ENCODE data around the gene FAM90A26.
"Not testable (repeated sequence)": the region's sequence is repeated elsewhere in the genome, so short reads cannot be mapped to it uniquely, and the experiment has no call there.

The FAM90A26 gene

DNA sequence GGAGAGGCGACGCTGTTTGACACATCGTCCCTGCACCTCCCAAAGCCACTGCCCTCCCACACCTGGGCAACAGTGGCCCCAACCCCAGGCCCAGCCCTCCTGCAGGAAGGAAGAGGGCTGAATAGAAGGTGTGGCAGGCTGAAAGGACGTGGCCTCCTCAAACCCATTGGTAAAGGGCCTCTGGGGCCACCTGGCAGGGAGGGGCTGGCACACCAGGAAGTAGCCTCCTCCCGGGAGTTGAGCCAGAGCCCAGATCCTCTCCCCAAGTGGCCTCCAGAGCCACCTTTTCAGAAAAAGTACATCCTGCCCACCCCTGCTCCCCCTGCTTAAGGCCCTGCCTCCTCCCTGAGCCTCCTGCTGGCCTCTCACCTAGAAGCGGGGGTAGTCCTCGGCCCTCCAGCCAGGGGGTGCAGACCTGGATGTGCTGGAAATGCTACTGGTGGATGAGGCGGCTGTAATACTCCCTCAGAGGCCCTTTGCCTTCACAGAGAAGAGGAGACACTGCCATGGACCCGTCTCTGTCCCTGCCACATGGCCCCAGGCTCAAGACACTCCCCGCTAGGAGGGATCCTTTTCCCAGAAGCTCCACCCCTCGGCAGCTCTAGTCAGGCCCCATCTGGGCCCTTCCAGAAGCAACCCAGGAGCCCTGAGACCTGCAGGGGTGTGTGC, at the start of gene FAM90A26:
Gene FAM90A26, plus strand, starts transcription at position 619 of the 669 bp plus-strand sequence. CDS start 2,764 bp downstream, outside the sequence.
- not testable (repeated sequence) for DNase-seq

DNA sequence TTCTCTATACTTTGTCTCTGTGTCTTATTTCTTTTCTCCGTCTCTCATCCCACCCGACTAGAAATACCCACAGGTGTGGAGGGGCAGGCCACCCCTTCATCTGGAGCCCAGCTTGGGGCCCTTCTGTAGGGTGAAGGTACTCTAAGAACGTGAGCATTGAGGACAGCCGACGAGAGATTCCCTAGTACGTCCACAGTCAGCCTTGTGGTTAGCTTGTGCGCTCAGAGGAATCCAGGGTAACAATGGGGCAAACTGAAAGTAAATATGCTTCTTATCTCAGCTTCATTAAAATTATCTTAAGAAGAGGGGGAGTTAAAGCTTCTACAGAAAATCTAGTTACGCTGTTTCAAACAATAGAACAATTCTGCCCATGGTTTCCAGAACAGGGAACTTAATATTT, 47.5 kb upstream of the FAM90A26 start:
- DNase-seq = not testable (repeated sequence)

- DNase-seq = not testable (repeated sequence)
Measured at GRCh38 chr4:9123572-9124007, 46.6 kb upstream of the FAM90A26 start.

DNA sequence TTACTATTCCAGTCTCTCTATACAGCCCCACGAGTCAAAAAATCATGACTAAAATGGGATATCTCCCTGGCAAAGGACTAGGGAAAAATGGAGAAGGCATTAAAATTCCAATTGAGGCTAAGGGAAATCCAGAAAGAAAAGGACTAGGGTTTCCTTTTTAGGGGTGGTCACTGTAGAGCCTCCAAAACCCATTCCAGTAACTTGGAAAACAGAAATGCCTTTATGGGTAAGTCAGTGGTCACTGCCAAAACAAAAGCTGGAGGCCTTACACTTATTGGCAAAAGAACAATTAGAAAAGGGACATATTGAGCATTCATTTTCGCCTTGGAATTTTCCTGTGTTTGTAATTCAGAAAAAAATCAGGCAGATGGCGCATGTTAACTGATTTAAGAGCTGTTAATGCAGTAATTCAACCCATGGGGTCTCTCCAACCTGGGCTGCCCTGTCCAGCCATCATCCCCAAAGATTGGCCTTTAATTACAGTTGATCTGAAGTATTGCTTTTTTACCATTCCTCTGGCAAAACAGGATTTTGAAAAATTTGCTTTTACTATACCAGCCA, 44.5 kb upstream of the FAM90A26 start:
- DNase-seq = not testable (repeated sequence)

GRCh38 chr4:9131420-9131819, 38.8 kb upstream of the FAM90A26 start:
- not testable (repeated sequence) for DNase-seq

DNA sequence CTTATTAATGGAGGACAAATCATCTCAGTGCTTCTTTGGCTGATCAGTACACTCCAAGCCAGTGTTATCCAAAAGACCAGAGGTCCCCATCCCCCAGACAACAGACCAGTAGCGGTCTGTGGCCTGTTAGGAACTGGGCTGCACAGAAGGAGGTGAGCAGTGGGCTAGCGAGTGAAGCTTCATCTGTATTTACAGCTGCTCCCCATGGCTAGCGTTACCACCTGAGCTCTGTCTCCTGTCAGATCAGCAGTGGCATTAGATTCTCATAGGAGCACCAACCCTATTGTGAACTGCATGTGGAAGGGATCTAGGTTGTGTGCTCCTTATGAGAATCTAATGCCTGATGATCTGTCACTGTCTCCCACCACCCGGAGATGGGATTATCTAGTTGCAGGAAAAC, 37.4 kb upstream of the FAM90A26 start:
- DNase-seq = not testable (repeated sequence)

- DNase-seq = not testable (repeated sequence)
Measured at GRCh38 chr4:9134011-9134410, 36.2 kb upstream of the FAM90A26 start.

DNA sequence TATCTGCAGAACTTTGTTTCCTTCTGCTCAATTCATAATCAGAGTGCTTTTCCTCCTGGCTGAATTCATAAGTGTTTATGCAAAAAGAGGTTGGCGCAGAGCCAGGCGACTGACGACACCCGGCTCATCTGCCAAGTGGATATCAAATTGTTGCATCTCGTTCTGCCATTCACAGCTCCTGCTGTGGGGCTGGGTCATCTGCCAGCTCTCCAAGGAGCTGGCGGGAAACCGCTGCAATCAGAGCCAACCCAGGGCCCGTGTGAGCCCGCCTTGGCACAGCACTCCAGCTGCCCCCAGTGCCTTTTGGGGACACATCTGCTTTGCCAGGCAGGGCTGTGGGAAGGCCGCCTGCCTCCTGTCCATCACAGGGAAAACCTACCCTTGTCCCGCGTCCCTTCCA, 35.7 kb upstream of the FAM90A26 start:
- DNase-seq = peak; percentile 61

- DNase-seq = not testable (repeated sequence)
Measured at GRCh38 chr4:9141050-9141449, 29.2 kb upstream of the FAM90A26 start.

DNA sequence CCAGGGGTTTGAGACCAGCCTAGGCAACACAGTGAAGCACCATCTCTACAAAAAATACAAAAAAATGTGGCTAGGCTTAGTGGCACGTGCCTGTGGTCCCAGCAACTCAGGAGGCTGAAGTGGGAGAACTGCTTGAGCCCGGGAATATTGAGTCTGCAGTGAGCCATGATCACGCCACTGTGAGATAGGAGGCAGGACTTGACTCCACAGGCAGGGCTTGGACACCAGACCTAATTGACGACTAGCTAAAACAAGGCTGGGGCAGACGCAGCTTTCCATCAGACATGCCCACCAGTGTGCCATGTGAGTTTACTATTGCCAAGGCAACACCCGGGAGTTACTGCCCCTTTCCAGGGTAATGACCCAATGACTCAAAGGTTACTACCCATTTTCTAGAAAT, 27.4 kb upstream of the FAM90A26 start:
- DNase-seq = not testable (repeated sequence)

- no peak for DNase-seq
Measured at GRCh38 chr4:9143421-9144080, 26.7 kb upstream of the FAM90A26 start.

DNA sequence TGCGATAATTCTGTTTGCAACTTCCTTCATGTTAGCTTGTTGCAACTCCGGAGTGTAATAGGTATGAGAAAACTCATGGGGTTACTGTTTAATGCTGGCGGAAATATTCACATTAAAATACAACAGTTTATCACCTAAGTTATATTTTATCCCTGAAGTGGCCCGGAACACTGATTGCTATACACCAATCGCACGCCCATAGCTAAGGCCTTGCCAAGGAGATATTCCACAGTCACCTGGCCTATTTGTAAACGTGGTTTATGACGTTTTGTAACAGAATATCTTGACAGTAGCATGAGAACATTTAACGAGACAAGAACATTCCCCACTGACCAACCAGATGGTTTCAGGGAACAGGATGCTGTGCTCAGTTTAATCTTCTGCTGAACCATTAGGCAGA, 23.2 kb upstream of the FAM90A26 start:
- DNase-seq = no peak

- DNase-seq = not testable (repeated sequence)
Measured at GRCh38 chr4:9147368-9147767, 22.8 kb upstream of the FAM90A26 start.

DNA sequence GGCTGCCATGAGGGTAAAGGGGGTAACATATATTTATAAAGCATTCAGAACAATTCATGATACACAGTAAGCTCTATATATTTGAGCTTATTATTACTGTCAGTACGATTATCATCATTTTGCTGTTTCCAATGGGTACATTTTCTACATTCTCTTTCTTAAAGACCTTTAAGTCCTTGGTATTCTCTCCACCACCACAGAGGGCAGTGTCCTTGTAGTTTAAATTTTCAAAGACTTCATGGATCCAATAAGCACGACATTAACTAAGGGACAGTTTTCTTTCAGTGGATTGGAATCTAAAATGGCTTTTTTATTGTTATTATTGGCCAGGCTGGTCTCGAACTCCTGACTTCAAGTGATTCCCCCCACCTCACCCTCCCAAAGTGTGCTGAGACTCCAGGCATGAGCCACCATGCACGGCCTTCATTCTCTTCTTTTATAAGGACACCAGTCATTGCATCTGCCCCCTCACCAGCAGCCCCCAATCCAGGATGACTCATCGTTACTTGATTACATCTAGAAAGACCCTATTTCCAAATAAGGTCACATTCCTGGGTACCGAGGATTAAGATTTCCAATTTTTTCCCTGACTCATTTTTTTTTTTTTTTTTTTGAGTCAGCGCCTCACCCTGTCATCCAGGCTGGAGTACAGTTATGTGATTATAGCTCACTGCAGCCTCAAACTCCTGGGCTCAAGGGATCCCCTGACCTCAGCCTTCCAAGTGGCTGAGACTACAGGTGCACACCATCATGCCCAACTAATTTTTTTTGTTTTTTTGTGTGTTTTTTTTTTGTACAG, 21.4 kb upstream of the FAM90A26 start:
- DNase-seq = not testable (repeated sequence)

- DNase-seq = not testable (repeated sequence)
Measured at GRCh38 chr4:9151809-9152179, 18.4 kb upstream of the FAM90A26 start.

DNA sequence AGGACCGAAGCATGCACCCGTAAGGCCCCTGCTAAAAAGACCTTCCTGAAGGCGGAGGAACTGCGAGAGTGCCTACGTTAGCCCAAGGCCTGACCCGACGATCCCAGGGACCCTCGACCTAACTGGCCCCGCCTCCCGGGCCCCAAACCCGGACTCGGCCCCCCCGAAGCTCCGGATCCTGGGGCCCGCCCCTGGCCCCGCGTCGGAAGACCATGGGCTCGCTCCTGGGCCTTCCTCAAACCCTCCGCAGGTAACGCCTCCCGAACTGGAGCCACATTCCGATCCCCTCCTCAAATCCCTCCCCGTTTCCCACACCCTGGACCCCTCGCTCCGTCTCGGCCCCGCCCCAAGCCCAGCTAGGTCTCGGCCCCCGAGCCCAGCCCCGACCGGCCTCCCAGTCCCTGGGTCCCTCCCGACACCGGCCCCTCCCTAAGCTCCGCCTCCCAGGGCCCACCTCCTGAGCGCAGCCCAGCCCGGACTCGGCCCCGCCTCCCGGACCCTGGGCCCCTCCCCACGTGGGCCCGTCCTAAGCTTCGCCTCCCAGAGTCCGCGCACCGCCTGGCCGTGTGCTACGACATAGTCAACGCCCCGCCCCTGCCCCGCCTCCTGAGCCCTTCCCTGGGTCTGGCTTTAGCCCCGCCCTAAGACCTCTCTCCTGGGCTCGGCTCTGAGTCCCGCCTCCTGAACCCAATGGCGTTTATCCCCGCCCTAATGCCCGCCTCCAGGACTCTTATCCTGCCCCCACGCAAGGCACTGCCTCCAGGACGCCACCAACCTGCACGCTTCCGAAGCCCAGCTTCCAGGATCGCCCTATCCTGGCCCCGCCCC, 17.8 kb upstream of the FAM90A26 start:
- DNase-seq = peak; percentile 95

- peak; percentile 100 for DNase-seq
Measured at GRCh38 chr4:9153008-9153570, 17.1 kb upstream of the FAM90A26 start.

DNA sequence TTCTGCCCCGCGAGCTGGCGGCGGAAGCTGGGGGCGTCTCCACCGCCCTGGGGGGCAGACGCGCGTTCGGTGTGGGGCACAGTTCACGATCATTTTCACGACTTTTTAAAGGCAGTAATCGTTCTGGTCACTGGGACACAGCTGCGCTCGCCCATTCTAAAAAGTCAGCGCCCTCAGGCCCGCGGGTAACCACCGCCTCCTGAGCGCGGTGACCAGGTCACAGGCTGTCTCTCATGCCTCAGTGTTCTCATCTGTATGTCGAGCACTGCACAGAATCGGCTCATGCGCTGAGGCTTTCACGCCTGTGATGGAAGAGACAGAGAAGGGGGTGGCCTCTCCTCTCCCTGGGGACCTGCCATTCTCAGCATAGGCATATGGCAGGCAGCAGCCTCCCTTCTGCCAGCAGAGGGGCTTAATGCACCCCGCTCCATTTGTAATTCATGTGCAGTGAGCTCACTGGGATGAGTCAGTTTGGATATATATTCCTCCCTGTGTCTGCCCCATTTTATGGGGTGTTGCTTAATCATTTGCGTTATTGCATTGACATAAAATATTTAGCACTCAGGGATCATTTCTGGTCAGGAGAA, 16.5 kb upstream of the FAM90A26 start:
- DNase-seq = not testable (repeated sequence)

GRCh38 chr4:9155101-9155886, 14.9 kb upstream of the FAM90A26 start:
- not testable (repeated sequence) for DNase-seq

- DNase-seq = not testable (repeated sequence)
Measured at GRCh38 chr4:9158392-9158791, 11.8 kb upstream of the FAM90A26 start.

- DNase-seq = not testable (repeated sequence)
Measured at GRCh38 chr4:9160046-9160445, 10.2 kb upstream of the FAM90A26 start.
